Upper lobe of right lung (tissue), 1 donor: Measurements from ENCODE around the gene NAXE. TPM values are rescaled to one million over a fixed set of nuclear protein-coding genes. Genes with fewer than 3 reads are reported as not detected.
"Not testable (repeated sequence)": the region's sequence is repeated elsewhere in the genome, so short reads cannot be mapped to it uniquely, and the experiment has no call there.

Experiments
- ATAC-seq: fragments of 200-7000 bp; cut with Tn5 transposase; one replicate; pipeline ENCODE4 v1.9.1; 2020; ENCODE audit warnings: mild to moderate bottlenecking, moderate library complexity
- DNase-seq: peaks from one replicate; pipeline ENCODE4 v3.0.0-alpha.2; 2020
- H3K27ac ChIP-seq: fragments of 200-600 bp; one replicate; pipeline ENCODE4 v1.8.0; 2022
- H3K27me3 ChIP-seq: fragments of 200-600 bp; one replicate; pipeline ENCODE4 v1.8.0; 2022; ENCODE audit warnings: mild to moderate bottlenecking
- H3K36me3 ChIP-seq: fragments of 200-600 bp; one replicate; pipeline ENCODE4 v1.8.0; 2022
- H3K4me1 ChIP-seq: fragments of 200-600 bp; one replicate; pipeline ENCODE4 v1.8.0; 2022
- H3K4me3 ChIP-seq: fragments of 200-600 bp; one replicate; pipeline ENCODE4 v1.8.0; 2022; ENCODE audit warnings: mild to moderate bottlenecking
- H3K9me3 ChIP-seq: fragments of 200-600 bp; one replicate; pipeline ENCODE4 v1.8.0; 2022
- CTCF ChIP-seq: fragments of 200-600 bp; IDR thresholded peaks from one replicate; pipeline ENCODE4 v1.8.0; 2022; ENCODE audit warnings: antibody characterized with exemption
- intact Hi-C: fragments of 100-400 bp; cut with DNase I; formaldehyde crosslinking; loops from one replicate; pipeline ENCODE4 v1.11.0; 2022
- total RNA-seq: library from RNA; stranded (reverse); fragmentation: NEBNext Ultra II Directional; extraction: Animal tissue kit (Norgen Biotek cat#: 25700); gene quantifications from one replicate; pipeline ENCODE4 v1.2.1, GENCODE V29; 2021
- donor health status: DM: no; HTN: yes; CAD: no; lungs with severe emphysema.

NAXE gene
- total RNA-seq, 1 donor from 2014 or later: 69.2 TPM

- DNase-seq (no peak), ATAC-seq (no peak)
- Histone ChIP-seq H3K27ac (no peak overlapping the region), H3K9me3 (no peaks in the 10 kb centered on the region), H3K36me3 (no peaks in the 10 kb centered on the region), H3K27me3 (no peaks in the 10 kb centered on the region), H3K4me3 (no peak overlapping the region), H3K4me1 (no peaks in the 10 kb centered on the region)
- no peak for TF ChIP-seq CTCF
- intact Hi-C loops: no loop called here
Observed at GRCh38 chr1:156551869-156552268, 39.7 kb upstream of the NAXE start.

GRCh38 chr1:156552518-156552917 lies 39.1 kb upstream of the NAXE start:
- ATAC-seq (no peak), DNase-seq (no peak)
- no peaks in the 10 kb centered on the region for H3K27me3 ChIP-seq
- H3K4me3 ChIP-seq: no peak overlapping the region
- no peak for TF ChIP-seq CTCF
- H3K4me1 ChIP-seq: no peaks in the 10 kb centered on the region
- no peaks in the 10 kb centered on the region for H3K36me3 ChIP-seq
- intact Hi-C loops: no loop called here
- H3K9me3 ChIP-seq: no peaks in the 10 kb centered on the region
- H3K27ac ChIP-seq: no peak overlapping the region

- intact Hi-C loops, H3K4me3 ChIP-seq, H3K36me3 ChIP-seq, H3K27me3 ChIP-seq, H3K27ac ChIP-seq, H3K9me3 ChIP-seq, H3K4me1 ChIP-seq: not testable (repeated sequence)
- ATAC-seq (peak; percentile 74), DNase-seq (peak; percentile 79)
Observed at GRCh38 chr1:156552937-156553336, 38.6 kb upstream of the NAXE start.

GRCh38 chr1:156553860-156554485 lies 37.6 kb upstream of the NAXE start:
- no peaks in the 10 kb centered on the region for H3K4me1 ChIP-seq
- intact Hi-C loops: no loop called here
- no peaks in the 10 kb centered on the region for H3K27me3 ChIP-seq
- no peak for TF ChIP-seq CTCF
- no peak overlapping the region for H3K27ac ChIP-seq
- no peaks in the 10 kb centered on the region for H3K9me3 ChIP-seq
- H3K36me3 ChIP-seq: no peaks in the 10 kb centered on the region
- no peak overlapping the region for H3K4me3 ChIP-seq
- DNase-seq (no peak), ATAC-seq (no peak)

GRCh38 chr1:156554971-156555370 lies 36.6 kb upstream of the NAXE start:
- H3K36me3 ChIP-seq: no peaks in the 10 kb centered on the region
- DNase-seq (no peak), ATAC-seq (no peak)
- H3K27me3 ChIP-seq: no peaks in the 10 kb centered on the region
- H3K4me3 ChIP-seq: no peak overlapping the region
- intact Hi-C loops: no loop called here
- no peak for TF ChIP-seq CTCF
- H3K4me1 ChIP-seq: no peaks in the 10 kb centered on the region
- H3K27ac ChIP-seq: no peak overlapping the region
- no peaks in the 10 kb centered on the region for H3K9me3 ChIP-seq

GRCh38 chr1:156555715-156556114 lies 35.9 kb upstream of the NAXE start:
- DNase-seq: no peak
- no peak overlapping the region for H3K27ac ChIP-seq
- ATAC-seq: no peak
- no peak overlapping the region for H3K4me3 ChIP-seq
- H3K4me1 ChIP-seq: no peaks in the 10 kb centered on the region
- intact Hi-C loops: no loop called here
- H3K27me3 ChIP-seq: no peaks in the 10 kb centered on the region
- H3K9me3 ChIP-seq: no peaks in the 10 kb centered on the region
- no peak for TF ChIP-seq CTCF
- no peaks in the 10 kb centered on the region for H3K36me3 ChIP-seq
